Fibroblast of peridontal ligament (primary cell): Measurements from ENCODE around the gene MAK.
"Not testable (repeated sequence)": the region's sequence is repeated elsewhere in the genome, so short reads cannot be mapped to it uniquely, and the experiment has no call there.

Experiments used
- DNase-seq: peaks from one replicate; pipeline ENCODE4 v3.0.0-alpha.2; 2010; ENCODE audit errors: extremely low read depth

The MAK gene

DNA sequence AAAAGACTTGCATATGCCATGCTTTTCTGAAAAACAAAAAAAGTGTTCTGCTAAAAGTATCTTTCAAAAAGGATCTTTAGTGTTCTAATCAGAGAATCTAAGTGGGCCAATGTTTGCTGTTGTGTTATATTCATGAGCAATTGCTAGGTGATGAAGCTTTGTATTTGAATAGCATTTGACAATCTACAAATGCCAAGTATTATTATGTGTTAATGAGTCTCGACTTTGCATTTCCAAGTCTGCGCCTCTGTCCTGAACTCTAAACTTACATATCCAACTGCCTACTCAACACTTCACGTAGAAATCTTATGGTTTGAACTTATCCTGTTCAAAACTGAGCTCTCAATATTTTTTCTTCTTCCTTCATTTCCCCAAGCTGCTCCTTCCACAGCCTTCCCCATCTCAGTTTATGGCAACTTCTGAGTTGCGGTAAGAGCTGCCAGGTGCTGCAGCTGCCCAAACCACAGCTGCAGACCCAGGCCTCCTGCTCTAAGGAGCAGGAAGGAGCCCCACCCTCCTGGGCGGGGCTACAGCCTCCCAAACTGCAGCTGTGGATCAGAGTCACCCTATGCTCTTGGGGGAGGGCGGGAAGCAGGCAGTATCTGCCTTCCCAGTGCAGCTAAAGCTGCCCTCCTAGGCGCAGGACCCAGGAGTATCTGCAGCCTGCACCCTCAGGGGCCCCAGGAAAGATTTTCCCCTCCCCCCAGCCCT, 16.7 kb upstream of the MAK start:
- no peak for DNase-seq

DNA sequence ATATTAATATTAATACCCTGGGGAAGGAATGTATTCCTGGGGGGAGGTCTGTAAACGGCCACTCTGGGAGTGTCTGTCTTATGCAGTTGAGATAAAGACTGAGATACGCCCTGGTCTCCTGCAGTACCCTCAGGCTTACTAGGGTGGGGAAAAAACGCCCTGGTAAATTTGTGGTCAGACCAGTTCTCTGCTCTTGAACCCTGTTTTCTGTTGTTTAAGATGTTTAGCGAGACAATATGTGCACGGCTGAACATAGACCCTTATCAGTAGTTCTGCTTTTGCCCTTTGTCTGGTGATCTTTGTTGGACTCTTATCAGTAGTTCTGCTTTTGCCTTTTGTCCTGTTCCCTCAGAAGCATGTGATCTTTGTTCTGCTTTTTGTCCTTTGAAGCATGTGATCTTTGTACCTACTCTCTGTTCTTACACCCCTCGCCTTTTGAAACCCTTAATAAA, 15.5 kb upstream of the MAK start:
- DNase-seq = not testable (repeated sequence)

DNA sequence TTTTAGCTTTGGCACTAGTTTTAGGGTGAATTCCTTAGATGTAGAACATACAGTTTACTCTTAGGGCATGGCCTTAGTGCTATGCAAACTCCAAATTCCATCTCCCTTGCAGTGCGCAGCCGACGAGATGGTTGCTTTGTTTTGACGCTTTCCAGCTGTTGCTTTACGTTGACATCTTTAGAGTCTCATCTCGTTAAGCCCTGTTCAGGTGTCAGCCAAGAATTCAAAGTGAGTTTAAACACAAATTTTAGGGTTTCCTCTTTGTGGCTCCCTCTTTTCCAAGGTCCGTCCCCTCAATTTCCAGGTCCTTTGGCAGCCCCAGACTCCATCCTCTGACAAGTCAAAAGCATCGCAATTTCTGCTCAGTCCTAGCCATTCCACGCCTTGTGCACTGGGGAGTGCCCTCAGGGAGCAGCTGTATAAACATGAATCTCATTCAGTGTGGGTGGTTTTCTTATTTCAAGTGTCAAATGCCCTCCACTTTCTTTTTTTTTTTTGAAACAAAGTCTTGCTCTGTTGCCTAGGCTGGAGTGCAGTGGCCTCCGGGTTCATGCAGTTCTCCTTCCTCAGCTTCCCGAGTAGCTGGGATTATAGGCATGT, 14.1 kb upstream of the MAK start:
- DNase-seq = no peak

DNA sequence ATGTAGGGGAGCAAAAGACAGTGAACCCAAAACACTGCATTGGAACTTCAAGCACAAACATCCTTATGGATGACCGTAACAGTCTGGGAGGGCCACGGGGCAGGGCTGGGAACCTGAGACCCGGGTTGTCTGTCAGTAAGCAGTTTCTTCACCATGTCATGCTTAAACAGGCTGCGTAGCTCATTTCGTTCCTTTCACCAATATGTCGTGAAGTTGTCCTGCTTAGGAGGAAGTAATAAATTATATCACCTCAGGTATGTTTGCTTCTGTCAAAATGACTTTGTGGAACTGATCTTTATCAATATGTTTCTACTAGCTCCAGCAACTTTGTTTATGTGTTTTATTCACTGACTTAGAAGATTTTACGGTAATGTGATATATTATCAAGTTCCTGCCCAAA, 12.4 kb upstream of the MAK start:
- no peak for DNase-seq

DNA sequence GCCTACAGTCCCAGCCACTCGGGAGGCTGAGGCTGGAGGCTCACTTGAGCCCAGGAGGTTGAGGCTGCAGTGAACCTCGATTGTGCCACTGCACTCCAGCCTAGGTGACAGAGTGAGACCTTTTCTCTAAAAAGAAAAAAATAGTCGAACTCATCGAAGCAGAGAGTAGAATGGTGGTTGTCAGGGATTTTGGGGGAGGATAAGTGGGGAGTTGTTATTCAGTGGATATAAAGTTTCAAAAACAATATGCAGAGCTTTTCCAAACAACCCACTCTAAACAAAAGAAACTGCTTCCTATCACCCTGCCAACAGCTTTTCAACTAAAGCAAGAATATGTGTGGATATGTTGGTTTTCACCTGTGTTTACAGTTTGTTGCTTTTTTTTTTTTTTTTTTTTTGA, 11.6 kb upstream of the MAK start:
- no peak for DNase-seq

DNA sequence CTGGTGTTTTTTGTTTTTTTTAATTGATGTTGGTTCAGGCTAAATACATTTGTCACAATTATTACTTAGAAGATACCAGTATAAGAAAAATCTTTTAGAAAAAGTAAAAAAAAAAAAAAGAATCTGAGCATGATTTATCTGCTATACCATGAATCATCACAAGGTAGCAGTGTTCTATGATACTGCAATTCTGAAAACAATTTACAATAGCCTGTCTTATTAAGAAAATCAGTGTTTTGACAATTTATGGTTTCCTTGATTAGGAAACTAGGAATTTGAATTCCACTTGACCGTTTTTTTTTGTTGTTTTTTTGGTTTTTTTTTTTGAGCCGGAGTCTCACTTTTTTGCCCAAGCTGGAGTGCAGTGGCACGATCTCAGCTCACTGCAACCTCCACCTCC, 9.3 kb upstream of the MAK start:
- DNase-seq = no peak

DNA sequence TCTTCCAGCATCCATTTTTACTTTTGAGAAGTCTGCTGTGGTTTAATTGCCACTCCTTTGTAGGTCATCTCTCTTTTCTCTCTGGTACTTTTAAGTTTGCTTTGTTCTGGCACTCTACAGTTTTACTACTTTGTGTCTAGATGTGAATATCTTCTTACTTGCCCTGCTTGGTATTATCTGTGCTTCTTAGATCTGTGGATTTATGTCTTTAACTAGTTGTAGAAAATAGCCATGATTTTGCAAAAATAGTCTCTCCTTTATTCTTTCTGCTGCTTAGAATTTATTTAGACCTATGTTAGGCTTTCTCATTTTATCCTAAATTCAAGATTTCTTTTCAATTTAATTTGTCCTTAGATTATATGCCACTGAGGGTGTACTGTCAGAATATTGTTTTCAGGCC, 5.2 kb upstream of the MAK start:
- DNase-seq = no peak

DNA sequence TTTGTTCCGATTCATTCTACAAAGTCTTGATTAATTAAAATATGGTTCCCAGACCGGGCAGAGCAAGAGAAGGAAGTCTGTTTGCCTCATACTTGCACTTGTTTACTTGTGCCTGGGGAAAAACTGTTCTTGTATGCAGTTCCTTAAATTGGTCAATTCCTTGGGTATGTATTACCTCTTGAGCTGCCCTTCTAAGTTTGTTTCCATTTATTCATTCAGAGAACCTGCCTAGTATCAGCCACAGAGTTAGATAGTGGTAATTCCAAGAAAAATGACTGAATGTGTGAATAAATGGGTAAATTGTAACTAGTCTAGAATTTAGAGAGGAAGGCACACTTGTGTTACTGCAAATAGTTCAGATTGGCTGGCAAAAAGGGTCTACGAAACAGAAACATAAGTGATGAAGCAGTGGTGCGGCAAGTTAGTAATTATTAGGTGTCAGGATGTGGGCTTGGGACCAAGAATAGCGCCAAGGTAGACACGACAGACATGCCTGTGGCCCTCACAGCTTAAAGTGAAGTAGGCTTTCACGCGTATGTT, 525 bp upstream of the MAK start:
- DNase-seq = no peak

DNA sequence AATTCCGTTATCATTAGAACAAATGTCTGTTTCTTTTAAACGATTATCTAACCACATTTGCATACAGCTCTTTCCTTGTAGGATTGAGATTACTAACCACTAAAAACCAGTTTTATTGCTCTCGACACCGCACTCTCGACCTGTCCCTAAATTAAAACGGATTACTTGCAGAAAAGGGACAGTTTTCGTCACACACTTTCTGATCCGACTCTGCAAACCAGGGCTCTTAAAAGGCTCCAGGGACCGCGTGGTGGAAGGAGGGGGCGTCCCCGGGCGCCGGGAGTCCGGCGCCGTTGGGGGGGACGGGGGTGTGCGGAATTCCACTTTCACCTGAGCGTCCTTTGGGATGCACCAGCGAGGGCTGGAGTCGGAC, 731 bp downstream of the MAK start:
- no peak for DNase-seq

DNA sequence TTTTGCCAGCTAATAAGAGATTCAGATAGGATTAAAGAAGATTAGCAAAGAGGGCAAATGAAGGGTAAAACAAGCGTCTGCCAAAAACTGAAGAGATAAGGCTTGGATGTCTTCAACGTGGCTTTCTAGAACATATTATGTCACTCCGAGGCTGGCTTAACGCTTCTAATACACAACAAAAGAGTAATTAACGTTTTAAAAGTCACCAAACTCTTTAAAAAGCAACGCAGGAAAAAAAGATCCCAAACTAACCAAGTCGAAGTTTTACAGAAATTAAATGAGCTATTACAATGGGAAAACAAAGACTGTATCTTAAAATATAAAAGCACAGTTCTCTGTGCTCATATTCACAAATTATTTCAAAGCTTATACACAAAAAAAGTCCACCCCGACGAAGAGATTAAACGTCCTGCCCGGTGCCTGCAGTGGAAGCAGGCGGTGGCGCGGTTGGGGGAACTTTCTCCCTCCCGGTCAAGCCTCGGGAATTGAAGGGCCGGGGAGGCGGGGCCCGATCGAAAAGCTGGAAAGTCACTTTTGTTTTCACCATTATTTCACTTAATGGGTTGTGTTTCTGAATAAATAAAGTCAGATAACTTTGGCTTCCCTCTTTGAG, 1.2 kb downstream of the MAK start:
- DNase-seq = peak; percentile 14

DNA sequence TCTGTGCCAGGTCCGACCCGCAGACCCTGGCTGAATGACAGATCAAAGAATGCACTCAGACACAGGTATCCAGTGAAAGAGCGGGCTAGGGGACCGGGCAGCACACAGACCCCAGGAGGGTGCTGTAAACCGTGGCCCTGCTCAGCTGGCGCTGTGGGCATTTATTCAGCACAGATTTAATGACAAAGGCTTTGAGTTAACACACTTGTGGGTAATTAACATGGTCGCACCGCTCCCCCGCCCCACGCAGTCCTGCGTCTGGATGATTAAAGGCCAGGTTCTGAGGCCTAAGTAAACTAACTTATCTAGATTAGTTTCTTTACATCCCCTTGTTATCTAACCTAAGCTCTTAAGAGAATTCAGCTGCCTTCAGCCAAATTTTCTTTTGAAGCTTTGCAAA, 3.5 kb downstream of the MAK start:
- DNase-seq = no peak

DNA sequence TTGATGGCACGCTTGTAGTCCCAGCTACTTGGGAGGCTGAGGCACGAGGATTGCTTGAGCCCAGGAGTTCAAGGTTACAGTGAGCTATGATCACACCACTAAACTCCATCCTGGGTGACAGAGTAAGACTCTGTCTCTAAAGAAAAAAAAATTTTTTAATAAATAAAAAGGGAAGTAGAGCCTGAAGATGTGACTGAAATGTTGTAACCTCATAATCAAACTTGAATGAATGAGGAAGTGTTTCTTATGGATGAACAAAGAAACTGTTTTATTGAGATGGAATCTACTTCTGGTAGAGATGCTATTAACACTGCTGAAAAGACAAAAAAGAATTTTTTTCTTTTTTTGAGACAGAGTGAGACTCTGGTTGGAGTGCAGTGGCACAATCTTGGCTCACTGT, 6.7 kb downstream of the MAK start:
- no peak for DNase-seq

DNA sequence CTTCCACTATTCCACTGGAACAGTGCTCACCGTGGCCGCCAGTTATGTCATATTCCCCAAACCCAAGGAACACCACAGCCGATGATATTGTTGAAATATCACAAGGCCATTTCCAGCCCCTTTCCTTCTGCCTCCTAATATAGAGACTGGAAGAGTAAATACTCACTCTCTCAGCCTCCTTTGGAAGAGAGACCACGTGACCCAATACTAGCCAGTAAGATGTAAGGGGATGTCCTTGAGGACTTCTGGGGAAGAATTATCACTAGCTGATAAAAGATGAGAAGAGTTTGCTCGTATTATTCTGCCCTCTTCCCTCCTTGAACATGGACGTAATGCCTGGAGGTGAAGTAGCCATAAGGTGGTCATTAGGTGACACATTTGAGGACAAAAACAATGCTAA, 13.5 kb downstream of the MAK start:
- DNase-seq = no peak

DNA sequence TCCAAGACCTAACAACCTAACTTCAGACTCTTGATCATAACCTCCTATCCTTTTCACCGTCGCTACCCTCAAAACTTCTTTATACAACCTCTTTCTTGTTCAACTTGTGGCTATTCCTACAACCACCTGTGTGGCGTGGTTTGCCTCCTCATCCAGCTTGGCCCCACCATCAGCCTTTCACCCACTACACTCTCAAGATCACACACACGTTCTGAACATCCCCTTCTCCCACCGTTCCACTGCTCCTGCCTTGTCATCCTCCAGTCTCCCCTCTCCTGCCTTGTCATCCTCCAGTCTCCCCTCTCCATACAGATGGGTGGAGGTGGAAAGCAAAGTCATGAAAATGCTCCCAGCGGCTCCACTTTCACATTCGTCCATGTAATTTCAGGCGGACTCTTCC, 14.0 kb downstream of the MAK start:
- DNase-seq = no peak

DNA sequence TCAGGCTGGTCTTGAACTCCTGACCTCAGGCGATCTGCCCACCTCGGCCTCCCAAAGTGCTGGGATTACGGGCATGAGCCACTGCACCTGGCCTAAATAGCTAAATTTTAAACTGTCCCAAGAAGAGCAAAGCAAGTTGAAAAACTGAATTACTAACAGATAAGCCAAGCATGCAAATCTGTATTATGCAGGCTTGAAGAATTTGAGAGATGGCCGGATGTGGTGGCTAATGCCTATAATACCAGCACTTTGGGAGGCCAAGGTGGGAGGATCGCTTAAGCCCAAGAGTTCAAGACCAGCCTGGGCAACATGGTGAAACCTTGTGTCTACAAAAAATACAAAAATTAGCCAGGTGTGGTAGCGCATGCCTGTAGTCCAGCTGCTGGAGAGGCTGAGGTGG, 24.2 kb downstream of the MAK start:
- DNase-seq = not testable (repeated sequence)

DNA sequence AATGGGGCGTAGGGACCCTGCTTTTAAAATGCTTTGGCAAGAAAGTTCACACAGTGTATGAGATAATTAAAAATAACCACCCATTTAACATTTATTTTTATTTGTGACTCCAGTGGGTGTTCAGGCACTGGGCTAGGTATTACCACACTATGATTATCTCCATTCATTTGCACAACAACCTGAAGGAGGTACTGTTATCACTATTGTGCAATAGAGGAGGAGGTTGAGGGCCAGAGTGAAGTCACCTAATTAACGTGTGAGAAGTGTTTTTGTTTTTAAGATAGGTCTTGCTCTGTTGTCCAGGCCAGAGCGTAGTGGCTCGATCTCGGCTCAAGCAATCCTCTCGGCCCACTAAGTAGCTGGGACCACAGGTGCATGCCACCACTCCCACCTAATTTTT, 29.2 kb downstream of the MAK start:
- no peak for DNase-seq

DNA sequence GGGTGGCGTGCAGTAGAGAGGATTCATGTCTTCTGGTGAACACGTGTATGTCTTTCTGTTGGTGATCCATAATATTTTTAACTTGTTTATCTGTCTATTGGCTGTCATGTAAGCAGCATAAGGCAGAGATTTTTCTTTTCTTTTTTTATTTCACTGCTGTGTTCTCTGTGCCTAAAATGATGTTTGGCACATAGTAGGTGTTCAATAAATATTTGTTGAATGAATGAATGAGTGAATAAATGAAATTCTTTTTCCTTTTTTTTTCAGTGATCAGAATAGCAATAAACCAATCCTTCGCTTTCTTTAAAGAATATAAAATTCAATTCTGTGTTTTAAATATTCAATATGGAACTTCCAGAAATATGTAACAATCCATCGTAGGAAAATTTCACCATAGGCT, 30.0 kb downstream of the MAK start:
- no peak for DNase-seq

DNA sequence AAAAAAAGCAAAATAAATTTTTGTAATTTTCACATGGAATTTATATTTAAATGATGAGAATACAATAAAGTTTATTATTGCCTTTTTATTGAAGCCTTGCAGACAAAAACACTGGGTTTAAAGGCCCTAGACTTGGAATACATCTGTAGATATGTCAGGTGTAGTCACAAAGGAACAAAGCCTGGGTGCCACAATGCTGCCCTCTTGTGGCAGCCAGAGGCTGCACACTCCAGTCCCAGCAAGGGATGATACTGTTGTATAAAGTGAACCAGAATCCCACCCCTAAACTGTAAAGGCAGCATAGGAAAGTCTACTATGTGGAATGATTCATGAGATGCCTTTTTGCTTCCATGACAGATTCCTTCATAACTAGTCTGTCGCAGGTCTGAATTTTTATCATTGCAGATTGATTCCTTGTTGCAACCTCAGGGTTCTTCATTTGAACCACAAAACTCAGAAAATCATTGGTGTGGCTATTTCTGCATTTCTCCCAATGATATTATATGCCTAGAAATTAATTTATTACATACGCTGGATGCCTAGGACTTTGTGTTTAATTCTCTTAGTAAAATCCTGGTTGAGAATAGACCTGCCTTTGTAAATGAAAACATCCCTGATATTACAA, 37.0 kb downstream of the MAK start:
- peak; percentile 54 for DNase-seq

DNA sequence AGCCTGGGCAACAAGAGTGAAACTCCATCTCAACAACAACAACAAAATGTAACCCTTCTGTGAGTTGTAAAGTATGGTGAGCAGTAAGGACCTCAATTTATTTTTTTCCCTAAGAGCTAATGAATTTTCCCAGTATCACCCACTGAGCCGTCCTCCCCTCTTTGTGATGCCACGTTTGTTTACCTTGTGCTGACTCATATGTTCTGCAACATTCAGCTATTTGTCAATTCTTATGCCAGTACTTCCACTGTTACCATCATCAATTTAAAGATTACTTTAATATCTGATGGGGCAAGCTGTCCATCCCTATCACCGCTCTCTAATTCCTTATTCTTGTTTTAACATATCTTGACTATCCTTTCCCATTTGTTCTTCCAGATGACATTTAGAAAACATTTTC, 37.5 kb downstream of the MAK start:
- peak; percentile 30 for DNase-seq

DNA sequence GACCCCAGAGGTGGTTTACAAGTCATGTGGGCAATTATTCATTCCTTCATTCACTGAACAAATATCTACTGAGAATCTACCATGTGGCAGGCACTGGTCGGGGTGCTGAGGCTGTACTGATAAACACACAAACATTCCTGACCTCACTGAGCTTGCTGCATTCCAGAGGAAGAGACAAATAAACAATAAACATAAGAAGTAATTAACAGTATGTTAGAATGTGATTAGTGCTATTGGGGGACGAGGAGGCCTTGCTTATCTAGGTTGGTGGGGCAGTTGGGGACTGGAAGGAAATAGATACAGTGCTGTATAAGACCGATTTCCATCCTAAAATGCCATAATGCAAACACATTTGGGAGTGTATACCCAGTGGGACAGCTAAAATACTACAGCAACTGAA, 44.1 kb downstream of the MAK start:
- no peak for DNase-seq

DNA sequence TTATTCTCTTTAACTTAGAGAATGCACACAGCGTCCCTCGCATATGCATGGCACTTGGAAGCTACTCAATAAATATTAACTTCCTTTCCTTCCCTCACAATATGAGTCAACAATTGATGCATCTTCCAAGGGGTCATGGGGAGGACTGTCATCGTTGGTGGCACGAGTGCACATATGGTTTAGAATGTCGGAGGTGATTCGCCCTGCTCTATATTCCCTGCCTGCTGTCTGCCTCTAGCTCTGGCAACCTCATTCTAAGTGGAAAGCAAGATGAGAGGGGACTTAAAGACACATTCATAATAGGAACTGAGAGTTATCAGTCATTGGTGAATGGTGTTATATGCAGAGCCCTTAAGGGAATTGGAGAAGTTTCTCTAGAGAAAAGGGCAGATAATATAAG, 44.6 kb downstream of the MAK start:
- no peak for DNase-seq

DNA sequence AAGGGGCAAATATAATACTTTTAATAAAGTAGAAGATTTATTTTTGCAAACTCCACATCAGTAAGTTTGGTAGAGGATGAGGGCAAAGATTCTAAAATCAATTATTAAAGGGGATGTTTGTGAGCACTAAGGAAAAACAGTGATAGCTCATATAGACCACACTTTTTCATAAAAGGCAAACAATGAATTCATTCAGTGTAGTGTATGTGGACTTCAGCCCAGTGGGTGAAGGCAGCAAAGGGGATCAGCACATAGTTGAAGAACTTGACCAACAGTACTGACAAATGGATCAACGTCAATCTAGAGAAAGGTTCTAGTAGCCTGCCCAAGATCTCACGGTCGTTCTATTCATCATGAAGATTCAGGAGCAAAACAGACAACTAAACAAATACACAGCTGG, 45.3 kb downstream of the MAK start:
- no peak for DNase-seq

DNA sequence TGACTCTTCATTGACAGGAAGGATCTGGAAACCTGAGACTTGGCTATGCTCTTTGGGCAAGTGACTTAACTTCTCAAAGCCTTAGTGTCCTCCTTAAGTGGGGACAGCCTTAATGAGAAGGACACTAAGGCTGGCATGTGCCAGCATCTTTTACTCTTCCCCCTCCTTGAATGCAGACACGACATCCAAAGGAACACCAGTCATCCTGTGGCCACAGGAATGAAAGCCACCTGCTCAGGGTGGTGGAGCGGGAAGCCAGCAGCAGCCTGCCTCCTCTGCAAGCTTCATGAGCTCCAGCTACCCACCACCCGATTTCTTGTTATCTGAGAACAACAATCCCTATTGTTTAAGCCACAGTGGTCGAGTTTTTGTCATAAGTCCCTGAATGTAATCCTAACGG, 46.2 kb downstream of the MAK start:
- DNase-seq = no peak
